Measurements from ENCODE around the gene TMEM181.

DNA sequence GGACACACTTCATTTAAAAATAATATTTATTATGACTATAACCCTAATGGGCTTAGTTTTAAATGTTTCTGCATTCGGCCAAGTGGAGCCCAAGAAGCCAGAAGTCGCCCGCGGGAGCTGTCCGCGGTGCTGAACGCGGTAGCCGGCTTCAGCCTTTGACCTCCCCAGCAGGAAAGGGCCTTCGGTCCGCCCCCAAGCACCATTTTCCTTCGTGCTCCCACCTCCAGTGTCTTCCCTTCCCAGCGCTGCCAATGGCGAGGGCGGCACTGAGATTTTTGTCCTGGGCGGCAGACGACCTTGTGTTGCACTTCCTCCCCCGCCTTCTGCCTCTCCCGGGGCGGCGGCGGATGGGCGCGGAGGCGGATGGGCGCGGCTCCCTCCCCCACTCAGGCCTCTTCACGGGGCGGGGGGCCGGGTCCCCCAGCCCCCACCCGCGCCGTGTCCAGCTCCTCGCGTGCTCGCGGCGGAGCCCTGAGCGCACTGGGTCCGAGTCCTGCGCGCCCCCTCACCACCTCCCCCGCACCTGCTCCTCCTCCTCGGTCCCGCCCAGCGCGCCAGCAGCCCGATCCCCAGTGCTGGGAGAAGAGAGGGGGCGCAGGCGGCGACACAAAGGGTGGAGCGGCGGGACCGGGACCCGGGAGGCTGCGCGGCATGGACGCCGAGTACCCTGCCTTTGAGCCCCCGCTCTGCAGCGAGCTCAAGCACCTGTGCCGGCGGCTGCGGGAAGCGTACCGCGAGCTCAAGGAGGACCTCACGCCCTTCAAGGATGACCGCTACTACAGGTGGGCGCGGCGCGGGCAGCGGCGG is 23.6 kb upstream of the TMEM181 start:
- TF ChIP-seq, protein P1, sequence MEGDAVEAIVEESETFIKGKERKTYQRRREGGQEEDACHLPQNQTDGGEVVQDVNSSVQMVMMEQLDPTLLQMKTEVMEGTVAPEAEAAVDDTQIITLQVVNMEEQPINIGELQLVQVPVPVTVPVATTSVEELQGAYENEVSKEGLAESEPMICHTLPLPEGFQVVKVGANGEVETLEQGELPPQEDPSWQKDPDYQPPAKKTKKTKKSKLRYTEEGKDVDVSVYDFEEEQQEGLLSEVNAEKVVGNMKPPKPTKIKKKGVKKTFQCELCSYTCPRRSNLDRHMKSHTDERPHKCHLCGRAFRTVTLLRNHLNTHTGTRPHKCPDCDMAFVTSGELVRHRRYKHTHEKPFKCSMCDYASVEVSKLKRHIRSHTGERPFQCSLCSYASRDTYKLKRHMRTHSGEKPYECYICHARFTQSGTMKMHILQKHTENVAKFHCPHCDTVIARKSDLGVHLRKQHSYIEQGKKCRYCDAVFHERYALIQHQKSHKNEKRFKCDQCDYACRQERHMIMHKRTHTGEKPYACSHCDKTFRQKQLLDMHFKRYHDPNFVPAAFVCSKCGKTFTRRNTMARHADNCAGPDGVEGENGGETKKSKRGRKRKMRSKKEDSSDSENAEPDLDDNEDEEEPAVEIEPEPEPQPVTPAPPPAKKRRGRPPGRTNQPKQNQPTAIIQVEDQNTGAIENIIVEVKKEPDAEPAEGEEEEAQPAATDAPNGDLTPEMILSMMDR (IDR thresholded peaks at IDR 0.05): no peak
- TF ChIP-seq POLR2A (IDR thresholded peaks at IDR 0.05): no peak

All from adrenal gland (tissue), 5 donors.